ENCODE data around the gene LRRC42.

- no peak for TF ChIP-seq CTCF (IDR thresholded peaks at IDR 0.05; ENCODE audit: low read depth, low read length, missing input control)
- TF ChIP-seq YY1 (IDR thresholded peaks at IDR 0.05): no peak
- TF ChIP-seq RAD21 (IDR thresholded peaks at IDR 0.05): no peak
- TF ChIP-seq ZBTB33 (IDR thresholded peaks at IDR 0.05): no peak
- TF ChIP-seq MAX (IDR thresholded peaks at IDR 0.05): no peak
- TF ChIP-seq SP1 (IDR thresholded peaks at IDR 0.05): no peak
- TF ChIP-seq ATF3 (IDR thresholded peaks at IDR 0.05): no peak
- no peak for TF ChIP-seq EGR1 (IDR thresholded peaks at IDR 0.05; ENCODE audit: low read depth in 2 of 2)
- TF ChIP-seq GABPA (IDR thresholded peaks at IDR 0.05 in 1 of 2, conservative IDR thresholded peaks at IDR 0.05 in 1 of 2): no peak
- TF ChIP-seq NR2F2 (IDR thresholded peaks at IDR 0.05): no peak
- no peak for TF ChIP-seq REST (IDR thresholded peaks at IDR 0.05)
- no peak for TF ChIP-seq JUND (IDR thresholded peaks at IDR 0.05)
These were observed 9.7 kb upstream of the LRRC42 start for GRCh38 chr1:53936430-53936829.
